Activated CD4-positive, alpha-beta T cell treated with anti-CD3 and anti-CD28 coated beads for 36 hours (primary cell): ENCODE results near the gene STK32C. TPM values are rescaled to one million over a fixed set of nuclear protein-coding genes. Genes with fewer than 3 reads are reported as not detected.
"Not testable (repeated sequence)": the region's sequence is repeated elsewhere in the genome, so short reads cannot be mapped to it uniquely, and the experiment has no call there.

Experiments
- ATAC-seq: fragments of 200-7000 bp; cut with Tn5 transposase; one replicate; pipeline ENCODE4 v1.10.0; 2021; ENCODE audit warnings: mild to moderate bottlenecking, moderate library complexity
- CTCF ChIA-PET: fragments of 350-600 bp; sonication (Branson Sonifier 250); formaldehyde crosslinking; loops from one replicate; lab custom pipeline; 2021; ENCODE audit warnings: antibody characterized with exemption; lab: Charles Lee
- POLR2A ChIA-PET: fragments of 350-600 bp; sonication (Branson Sonifier 250); formaldehyde crosslinking; loops from one replicate; lab custom pipeline; 2021; ENCODE audit warnings: antibody characterized with exemption, inconsistent platforms; lab: Charles Lee
- DNase-seq: peaks from one replicate; pipeline ENCODE4 v3.0.0-alpha.2; 2020
- H3K27ac Mint-ChIP-seq: one replicate; pipeline ENCODE4 v1.8.0; 2021; ENCODE audit warnings: mixed read lengths
- H3K27me3 Mint-ChIP-seq: one replicate; pipeline ENCODE4 v1.8.0; 2021; ENCODE audit warnings: mixed read lengths
- H3K36me3 Mint-ChIP-seq: one replicate; pipeline ENCODE4 v1.8.0; 2021; ENCODE audit warnings: low read depth, mixed read lengths
- H3K4me1 Mint-ChIP-seq: one replicate; pipeline ENCODE4 v1.8.0; 2021; ENCODE audit warnings: mixed read lengths
- H3K4me3 Mint-ChIP-seq: one replicate; pipeline ENCODE4 v1.8.0; 2021; ENCODE audit warnings: mild to moderate bottlenecking, moderate library complexity, mixed read lengths
- H3K9me3 Mint-ChIP-seq: one replicate; pipeline ENCODE4 v1.8.0; 2021; ENCODE audit warnings: low read depth, mixed read lengths
- intact Hi-C, 2 experiments: fragments of 100-400 bp; cut with DNase I in 1 of 2; cut with micrococcal nuclease in 1 of 2; formaldehyde crosslinking; loops; one replicate each; pipeline versions ENCODE4 v1.14.2 to v1.15.1; 2022 to 2024; cut with DNase I, micrococcal nuclease
- total RNA-seq, 2 experiments: library from RNA; stranded (reverse); gene quantifications; one replicate each; pipeline ENCODE4 v1.2.3, GENCODE V29; 2021

STK32C gene
- total RNA-seq = 10 to 100 TPM; 15.8 to 19.9 TPM

DNA sequence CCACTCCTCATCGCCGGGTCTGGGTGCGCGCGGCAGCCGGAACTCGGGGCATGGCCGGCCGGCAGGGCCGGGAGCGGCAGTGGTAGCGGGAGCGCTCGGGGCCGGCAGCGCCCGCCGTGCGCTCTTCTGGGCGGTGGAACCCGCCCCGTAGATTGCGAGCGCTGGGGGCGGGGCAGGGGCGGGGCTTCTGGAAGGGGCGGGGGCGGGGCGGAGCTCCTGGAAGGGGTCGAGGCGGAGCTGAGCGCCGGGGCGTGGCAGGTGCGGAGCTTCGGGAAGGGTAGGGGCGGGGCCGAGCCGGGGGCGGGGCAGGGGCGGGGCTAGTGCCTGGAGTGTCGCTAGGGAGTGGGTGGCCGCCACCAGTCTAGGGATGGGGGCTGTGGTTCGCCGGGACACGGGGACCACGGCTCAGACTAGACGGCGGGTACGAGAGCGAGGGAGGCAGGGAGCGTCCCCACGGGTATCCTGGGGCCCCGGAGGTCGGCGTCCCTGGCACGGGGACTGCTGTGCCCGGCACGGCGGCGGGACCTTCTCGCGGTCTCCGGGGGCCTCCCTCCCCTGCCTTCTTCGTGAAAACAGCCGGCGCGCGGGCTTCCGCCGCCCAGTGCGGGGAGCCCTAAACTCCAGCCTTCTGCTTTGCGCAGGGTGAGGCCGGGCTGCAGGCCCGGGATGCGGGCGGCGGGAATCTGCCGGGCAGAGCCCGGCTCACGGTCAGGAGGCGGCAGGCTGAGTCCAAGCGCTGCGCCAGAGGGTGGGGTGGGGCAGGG is at the start of gene STK32C:
Gene STK32C, minus strand, starts transcription at position 128 of the 764 bp plus-strand sequence. Its CDS starts 117 bp downstream, at position 11.
- ATAC-seq = peak; percentile 86
- no peak within 1 kb of the TSS for H3K27ac Mint-ChIP-seq
- H3K36me3 Mint-ChIP-seq = no peaks in the 10 kb centered on the region
- H3K27me3 Mint-ChIP-seq = peaks cover 2% of the 10 kb centered on the region
- ChIA-PET POLR2A (no interaction called here), CTCF (no interaction called here)
- DNase-seq = peak; percentile 96
- no peaks in the 10 kb centered on the region for H3K9me3 Mint-ChIP-seq
- peak within 1 kb of the TSS; percentile 84 for H3K4me3 Mint-ChIP-seq
- intact Hi-C loops = loop anchor here (1.0 to 10.0 kb wide), 16 partner anchors 24 to 1049 kb away; partner anchors contain the start of genes LRRC27 (in 2 of the 2), BNIP3 (in 1 of the 2), DPYSL4 (in 1 of the 2) and FUOM (in 1 of the 2)
- peaks cover 8% of the 10 kb centered on the region for H3K4me1 Mint-ChIP-seq

DNA sequence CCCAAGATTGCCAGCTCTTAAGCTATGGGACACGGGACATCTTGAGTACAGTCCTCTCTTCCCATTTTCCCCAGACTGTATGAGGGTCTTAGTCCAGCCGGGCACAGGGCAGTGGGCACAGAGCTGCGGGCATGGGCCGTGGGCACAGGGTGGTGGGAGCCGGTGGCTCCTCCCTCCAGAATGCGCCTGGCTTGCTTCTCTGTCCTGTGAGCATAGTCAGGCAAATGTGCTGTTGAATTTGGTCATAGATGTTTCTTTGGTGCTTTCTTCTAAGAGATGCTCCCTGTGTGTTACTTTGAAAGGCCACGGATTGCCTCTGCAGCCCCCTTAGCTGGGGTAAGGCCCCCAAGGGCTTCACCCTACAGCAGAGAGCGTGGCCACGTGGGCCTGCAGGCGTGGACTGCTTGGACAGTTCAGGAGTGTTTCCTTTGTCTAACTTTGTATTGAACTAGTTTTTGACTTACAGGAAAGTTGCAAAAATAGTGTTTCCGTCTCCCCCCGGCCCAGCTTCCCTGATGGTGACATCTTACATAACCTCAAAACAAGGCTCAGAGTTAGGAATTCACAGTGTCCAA is 49.0 kb upstream of the STK32C start:
- H3K36me3 Mint-ChIP-seq = no peaks in the 10 kb centered on the region
- CTCF ChIA-PET = no interaction called here
- ATAC-seq = no peak
- H3K4me3 Mint-ChIP-seq = no peak overlapping the region
- H3K9me3 Mint-ChIP-seq = peaks cover 2% of the 10 kb centered on the region
- H3K27ac Mint-ChIP-seq = no peak overlapping the region
- H3K4me1 Mint-ChIP-seq = no peaks in the 10 kb centered on the region
- intact Hi-C loops = no loop called here
- POLR2A ChIA-PET = no interaction called here
- H3K27me3 Mint-ChIP-seq = no peaks in the 10 kb centered on the region
- DNase-seq = no peak

DNA sequence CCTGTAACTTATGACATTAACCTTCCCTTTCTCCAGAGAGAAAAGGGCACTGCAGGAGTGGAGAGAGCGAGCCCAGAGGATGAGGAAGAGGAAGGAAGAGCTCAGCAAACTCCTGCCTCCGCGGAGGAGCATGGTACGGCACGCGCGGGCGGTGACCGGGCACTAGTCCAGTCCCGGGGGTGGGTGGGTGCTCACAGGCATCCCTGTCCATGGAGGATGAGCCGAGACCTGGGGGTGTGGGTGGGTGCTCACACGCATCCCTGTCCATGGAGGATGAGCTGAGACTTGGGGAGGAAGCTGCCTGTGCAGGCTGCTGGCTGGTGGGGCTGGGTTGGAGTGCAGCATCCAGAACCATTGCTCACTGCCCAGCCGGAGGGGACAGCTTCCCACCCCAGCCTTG is 48.0 kb upstream of the STK32C start:
- H3K27me3 Mint-ChIP-seq = no peaks in the 10 kb centered on the region
- no peaks in the 10 kb centered on the region for H3K4me1 Mint-ChIP-seq
- CTCF ChIA-PET = interaction anchor here (0.6 to 0.8 kb wide), 2 partner anchors 12 to 133 kb away, joined by 3 read pairs; no protein-coding TSS in a partner anchor
- no peak overlapping the region for H3K27ac Mint-ChIP-seq
- peaks cover 2% of the 10 kb centered on the region for H3K9me3 Mint-ChIP-seq
- H3K36me3 Mint-ChIP-seq = no peaks in the 10 kb centered on the region
- ATAC-seq (no peak), DNase-seq (no peak)
- no peak overlapping the region for H3K4me3 Mint-ChIP-seq
- POLR2A ChIA-PET = no interaction called here
- intact Hi-C loops = no loop called here

DNA sequence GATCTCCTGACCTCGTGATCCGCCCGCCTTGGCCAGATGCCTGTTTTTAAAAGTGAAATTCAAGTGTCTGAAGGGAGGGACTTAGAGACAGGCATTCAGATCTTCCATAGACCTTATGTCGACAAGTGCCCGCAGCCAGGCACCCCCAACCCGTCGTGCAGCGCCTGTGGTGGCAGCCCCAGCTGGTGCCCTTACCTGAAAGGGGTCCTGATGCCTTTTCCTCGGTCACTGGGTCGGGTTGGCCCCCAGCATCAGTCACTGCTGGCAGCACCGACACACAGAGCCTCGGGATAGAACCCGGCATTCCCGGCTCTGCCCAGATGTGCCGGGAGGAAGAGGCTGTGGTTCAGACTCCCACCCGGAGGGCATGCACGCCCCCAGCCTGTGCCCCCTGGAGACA is 47.5 kb upstream of the STK32C start:
- intact Hi-C loops = no loop called here
- H3K4me1 Mint-ChIP-seq = no peaks in the 10 kb centered on the region
- POLR2A ChIA-PET = no interaction called here
- no peaks in the 10 kb centered on the region for H3K27me3 Mint-ChIP-seq
- H3K36me3 Mint-ChIP-seq = no peaks in the 10 kb centered on the region
- no peak for ATAC-seq
- no peak for DNase-seq
- H3K9me3 Mint-ChIP-seq = peaks cover 2% of the 10 kb centered on the region
- no peak overlapping the region for H3K27ac Mint-ChIP-seq
- CTCF ChIA-PET = no interaction called here
- H3K4me3 Mint-ChIP-seq = no peak overlapping the region

- ChIA-PET POLR2A (no interaction called here), CTCF (no interaction called here)
- intact Hi-C loops = no loop called here
- Mint-ChIP-seq H3K4me1 (no peaks in the 10 kb centered on the region), H3K9me3 (peaks cover 2% of the 10 kb centered on the region), H3K36me3 (no peaks in the 10 kb centered on the region), H3K27me3 (no peaks in the 10 kb centered on the region), H3K27ac (no peak overlapping the region), H3K4me3 (no peak overlapping the region)
- no peak for ATAC-seq
- no peak for DNase-seq
These were observed 46.8 kb upstream of the STK32C start for GRCh38 chr10:132354356-132355094.

DNA sequence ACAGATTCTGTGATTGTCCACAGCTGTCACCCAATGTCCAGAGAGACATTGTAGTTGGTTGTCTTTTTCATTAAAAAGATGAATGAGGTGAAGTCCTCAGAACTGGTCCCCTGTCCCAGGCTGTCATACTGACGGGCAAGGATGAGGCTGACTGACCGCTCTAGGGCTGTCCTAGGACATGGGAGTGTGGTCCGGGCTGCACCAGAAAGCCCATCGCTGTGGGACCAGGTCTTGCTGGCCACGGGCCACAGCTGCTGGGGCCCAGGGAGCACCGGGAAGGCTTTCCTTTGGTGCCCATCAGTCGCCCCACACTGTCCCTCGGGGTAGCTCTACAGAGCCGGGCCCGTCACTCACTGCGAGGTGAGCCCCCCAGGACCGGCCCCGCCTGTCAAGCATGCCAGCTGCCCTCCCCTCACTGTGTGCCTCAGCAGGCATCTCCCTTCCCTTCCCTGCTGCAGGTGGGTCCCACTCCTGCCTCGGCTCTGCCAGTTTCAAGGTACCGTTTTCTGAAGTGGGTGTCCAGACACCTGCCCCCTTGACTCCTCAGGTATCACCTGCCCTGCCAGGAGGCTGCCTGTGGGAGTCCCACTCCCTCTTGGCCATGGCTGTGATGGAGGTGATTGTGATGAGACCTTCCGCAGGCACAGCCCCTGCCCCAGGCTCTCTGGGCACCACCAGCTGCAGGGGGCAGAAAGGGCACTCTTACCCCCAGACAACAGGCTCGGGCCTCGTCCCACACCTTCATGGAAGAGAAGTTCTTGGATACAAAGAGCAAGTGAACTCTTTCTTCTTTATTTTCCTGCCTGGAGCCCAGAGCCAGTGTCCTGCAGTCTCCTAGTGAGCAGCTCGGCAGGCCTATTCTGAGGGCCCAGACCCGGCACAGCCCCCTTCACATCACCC is 46.0 kb upstream of the STK32C start:
- Mint-ChIP-seq H3K9me3 (peaks cover 2% of the 10 kb centered on the region), H3K27ac (peak overlapping the region; percentile 14), H3K27me3 (no peaks in the 10 kb centered on the region), H3K4me3 (no peak overlapping the region), H3K4me1 (no peaks in the 10 kb centered on the region), H3K36me3 (no peaks in the 10 kb centered on the region)
- ATAC-seq = no peak
- intact Hi-C loops = no loop called here
- DNase-seq = no peak
- ChIA-PET CTCF (interaction anchor here (0.7 to 1.0 kb wide), 4 partner anchors 8 to 130 kb away, joined by 3 to 8 read pairs (median 3); no protein-coding TSS in a partner anchor), POLR2A (no interaction called here)

- intact Hi-C loops = loop anchor here (1.0 kb wide), 1 partner anchor 129 kb away; no protein-coding TSS in a partner anchor
- POLR2A ChIA-PET, H3K4me1 Mint-ChIP-seq, H3K27ac Mint-ChIP-seq, H3K27me3 Mint-ChIP-seq, H3K36me3 Mint-ChIP-seq, H3K4me3 Mint-ChIP-seq, H3K9me3 Mint-ChIP-seq: not testable (repeated sequence)
- CTCF ChIA-PET = interaction anchor here (0.7 to 1.0 kb wide), 4 partner anchors 9 to 129 kb away, joined by 3 to 8 read pairs (median 3); no protein-coding TSS in a partner anchor
- DNase-seq (peak; percentile 89), ATAC-seq (peak; percentile 87)
These were observed 44.9 kb upstream of the STK32C start for GRCh38 chr10:132352462-132353308.

- DNase-seq (no peak), ATAC-seq (no peak)
- H3K27me3 Mint-ChIP-seq = no peaks in the 10 kb centered on the region
- no peaks in the 10 kb centered on the region for H3K36me3 Mint-ChIP-seq
- POLR2A ChIA-PET = no interaction called here
- no peak overlapping the region for H3K27ac Mint-ChIP-seq
- H3K4me1 Mint-ChIP-seq = no peaks in the 10 kb centered on the region
- H3K9me3 Mint-ChIP-seq = no peaks in the 10 kb centered on the region
- no peak overlapping the region for H3K4me3 Mint-ChIP-seq
- intact Hi-C loops = loop anchor here (1.0 kb wide), 1 partner anchor 128 kb away; no protein-coding TSS in a partner anchor
- CTCF ChIA-PET = interaction anchor here (0.7 to 1.3 kb wide), 3 partner anchors 10 to 134 kb away, joined by 3 read pairs; no protein-coding TSS in a partner anchor
These were observed 43.9 kb upstream of the STK32C start for GRCh38 chr10:132351611-132352010.

DNA sequence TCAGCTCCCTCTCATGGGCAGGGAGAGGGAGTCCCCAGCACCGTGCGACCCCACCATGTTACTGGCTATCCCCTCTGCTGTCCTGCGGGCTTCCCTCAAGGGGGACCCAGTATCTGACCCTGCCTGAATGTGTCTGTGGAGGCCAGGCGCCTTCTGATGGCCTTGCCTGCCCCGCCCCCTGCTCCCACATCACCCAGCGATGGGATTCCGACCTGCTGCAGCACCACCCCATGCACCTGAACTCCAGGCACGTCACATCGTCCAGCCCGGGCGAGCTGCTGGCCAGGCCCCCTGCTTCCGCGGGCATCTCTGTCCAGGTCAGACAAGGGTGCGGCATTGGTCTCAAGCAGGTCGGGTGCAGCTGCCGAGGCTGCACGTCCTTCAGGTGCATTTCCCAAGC is 43.2 kb upstream of the STK32C start:
- ATAC-seq (no peak), DNase-seq (no peak)
- POLR2A ChIA-PET = no interaction called here
- CTCF ChIA-PET = interaction anchor here (0.7 to 1.3 kb wide), 3 partner anchors 10 to 133 kb away, joined by 3 read pairs; no protein-coding TSS in a partner anchor
- Mint-ChIP-seq H3K4me1 (no peaks in the 10 kb centered on the region), H3K36me3 (no peaks in the 10 kb centered on the region), H3K27me3 (no peaks in the 10 kb centered on the region), H3K9me3 (no peaks in the 10 kb centered on the region), H3K4me3 (no peak overlapping the region), H3K27ac (no peak overlapping the region)
- intact Hi-C loops = no loop called here

DNA sequence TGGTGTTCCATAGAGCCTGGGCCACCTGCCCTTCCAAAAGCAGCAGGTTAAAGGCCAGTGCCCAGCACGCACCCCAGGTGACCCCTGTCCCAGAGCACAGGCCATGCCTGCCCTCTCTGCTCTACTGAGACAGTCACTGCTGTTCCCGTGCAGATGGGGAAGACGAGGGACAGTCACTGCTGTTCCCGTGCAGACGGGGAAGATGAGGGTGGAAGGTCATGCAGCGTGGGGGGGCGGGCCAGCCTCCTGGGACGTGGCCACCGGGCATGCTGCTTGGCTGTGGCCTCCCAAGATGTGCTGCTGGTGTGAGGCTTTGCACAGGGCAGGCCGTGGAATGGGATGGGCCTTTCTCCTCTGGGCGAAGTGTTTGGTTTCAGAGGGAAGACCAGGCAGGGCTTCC is 42.6 kb upstream of the STK32C start:
- ChIA-PET CTCF (no interaction called here), POLR2A (no interaction called here)
- Mint-ChIP-seq H3K9me3 (no peaks in the 10 kb centered on the region), H3K4me1 (no peaks in the 10 kb centered on the region), H3K36me3 (peaks cover 2% of the 10 kb centered on the region), H3K27me3 (no peaks in the 10 kb centered on the region), H3K27ac (no peak overlapping the region), H3K4me3 (no peak overlapping the region)
- intact Hi-C loops = no loop called here
- no peak for ATAC-seq
- DNase-seq = no peak
